Right atrium auricular region (tissue), 2 donors: Measurements from ENCODE around the gene GMCL2. TPM values are rescaled to one million over a fixed set of nuclear protein-coding genes. Genes with fewer than 3 reads are reported as not detected.
"Not testable (repeated sequence)": the region's sequence is repeated elsewhere in the genome, so short reads cannot be mapped to it uniquely, and the experiment has no call there.

Experiments
- DNase-seq: peaks from one replicate; pipeline ENCODE4 v3.0.0-alpha.2; 2019; ENCODE audit warnings: low spot score
- H3K27ac ChIP-seq, 2 donors: fragments of 200-600 bp; sonication (generic); 1 replicate in 1 of 2; 2 replicates in 1 of 2; pipeline ENCODE4 v1.5.1; 2016 to 2019
- H3K27me3 ChIP-seq, 2 donors: fragments of 200-600 bp; sonication (generic); one replicate each; pipeline versions ENCODE4 v1.5.1 to v1.6.0; 2017 to 2019
- H3K36me3 ChIP-seq: fragments of 200-600 bp; sonication (generic); one replicate; pipeline ENCODE4 v1.5.1; 2016
- H3K4me1 ChIP-seq, 2 donors: fragments of 200-600 bp; sonication (generic); one replicate each; pipeline versions ENCODE4 v1.5.1 to v1.6.0; 2017 to 2019
- H3K4me3 ChIP-seq, 2 donors: fragments of 200-600 bp; sonication (generic); 1 replicate in 1 of 2; 2 replicates in 1 of 2; pipeline ENCODE4 v1.5.1; 2017 to 2019; ENCODE audit warnings: mild to moderate bottlenecking in 1 of 2, moderate library complexity in 1 of 2
- H3K9me3 ChIP-seq, 2 donors: fragments of 200-600 bp; sonication (generic); one replicate each; pipeline ENCODE4 v1.5.1; 2019
- total RNA-seq, 2 donors: library from RNA; depleted of rRNA; stranded (reverse); fragments of >200 nt; gene quantifications; one replicate each; pipeline ENCODE4 v1.1.0, GENCODE V29; 2016
- TF ChIP-seq, protein P1 (sequence below), 2 donors: fragments of 200-600 bp; sonication (generic); IDR thresholded peaks; one replicate each; pipeline ENCODE4 v1.5.1; 2019; ENCODE audit warnings: antibody characterized with exemption in 2 of 2

The GMCL2 gene
- total RNA-seq, 2 donors from 2014 or later: not detected

- Histone ChIP-seq H3K4me3 (no peak overlapping the region), H3K4me1 (no peaks in the 10 kb centered on the region), H3K36me3 (no peaks in the 10 kb centered on the region), H3K9me3 (no peaks in the 10 kb centered on the region), H3K27me3 (no peaks in the 10 kb centered on the region), H3K27ac (no peak overlapping the region)
- TF ChIP-seq, protein P1, sequence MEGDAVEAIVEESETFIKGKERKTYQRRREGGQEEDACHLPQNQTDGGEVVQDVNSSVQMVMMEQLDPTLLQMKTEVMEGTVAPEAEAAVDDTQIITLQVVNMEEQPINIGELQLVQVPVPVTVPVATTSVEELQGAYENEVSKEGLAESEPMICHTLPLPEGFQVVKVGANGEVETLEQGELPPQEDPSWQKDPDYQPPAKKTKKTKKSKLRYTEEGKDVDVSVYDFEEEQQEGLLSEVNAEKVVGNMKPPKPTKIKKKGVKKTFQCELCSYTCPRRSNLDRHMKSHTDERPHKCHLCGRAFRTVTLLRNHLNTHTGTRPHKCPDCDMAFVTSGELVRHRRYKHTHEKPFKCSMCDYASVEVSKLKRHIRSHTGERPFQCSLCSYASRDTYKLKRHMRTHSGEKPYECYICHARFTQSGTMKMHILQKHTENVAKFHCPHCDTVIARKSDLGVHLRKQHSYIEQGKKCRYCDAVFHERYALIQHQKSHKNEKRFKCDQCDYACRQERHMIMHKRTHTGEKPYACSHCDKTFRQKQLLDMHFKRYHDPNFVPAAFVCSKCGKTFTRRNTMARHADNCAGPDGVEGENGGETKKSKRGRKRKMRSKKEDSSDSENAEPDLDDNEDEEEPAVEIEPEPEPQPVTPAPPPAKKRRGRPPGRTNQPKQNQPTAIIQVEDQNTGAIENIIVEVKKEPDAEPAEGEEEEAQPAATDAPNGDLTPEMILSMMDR (IDR thresholded peaks at IDR 0.05): no peak
- no peak for DNase-seq
Measured at GRCh38 chr5:178198706-178199105, 11.5 kb upstream of the GMCL2 start.

DNA sequence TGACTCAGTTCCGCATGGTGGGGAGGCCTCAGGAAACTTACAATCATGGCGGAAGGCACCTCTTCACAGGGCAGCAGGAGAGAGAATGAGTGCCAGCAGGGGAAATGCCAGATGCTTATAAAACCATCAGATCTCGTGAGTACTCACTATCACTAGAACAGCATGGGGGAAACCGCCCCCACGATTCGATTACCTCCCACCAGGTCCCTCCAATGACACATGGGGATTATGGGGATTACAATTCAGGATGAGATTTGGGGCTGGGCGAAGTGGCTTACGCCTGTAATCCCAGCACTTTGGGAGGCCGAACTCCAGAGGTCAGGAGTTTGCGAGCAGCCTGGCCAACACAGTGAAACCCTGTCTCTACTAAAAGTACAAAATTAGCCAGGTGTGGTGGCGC is 11.0 kb upstream of the GMCL2 start:
- not testable (repeated sequence) for H3K4me3 ChIP-seq, DNase-seq, H3K36me3 ChIP-seq, H3K27ac ChIP-seq, H3K9me3 ChIP-seq, H3K27me3 ChIP-seq, H3K4me1 ChIP-seq

DNA sequence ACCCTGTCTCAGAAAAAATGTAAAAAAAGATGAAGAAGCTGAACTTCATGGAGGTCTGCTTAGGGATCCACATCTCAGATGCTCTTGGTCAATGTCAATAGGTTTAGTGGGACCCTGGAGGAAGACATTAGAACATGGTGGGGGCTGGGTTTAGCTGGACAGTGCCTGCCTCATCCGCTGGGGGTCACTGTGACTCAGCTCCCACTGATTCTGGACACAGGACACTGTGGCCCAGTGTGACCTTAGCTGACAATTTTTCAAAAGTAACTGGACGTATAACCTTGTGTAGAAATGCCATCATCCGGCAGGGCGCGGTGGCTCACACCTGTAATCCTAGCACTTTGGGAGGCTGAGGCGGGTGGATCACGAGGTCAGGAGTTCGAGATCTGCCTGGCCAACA is 9.8 kb upstream of the GMCL2 start:
- Histone ChIP-seq H3K9me3 (no peaks in the 10 kb centered on the region), H3K27me3 (no peaks in the 10 kb centered on the region), H3K27ac (no peak overlapping the region), H3K36me3 (no peaks in the 10 kb centered on the region), H3K4me1 (no peaks in the 10 kb centered on the region), H3K4me3 (no peak overlapping the region)
- TF ChIP-seq, protein P1 (IDR thresholded peaks at IDR 0.05): no peak
- DNase-seq: no peak

- Histone ChIP-seq H3K9me3 (no peaks in the 10 kb centered on the region), H3K27ac (no peak overlapping the region), H3K4me1 (no peaks in the 10 kb centered on the region), H3K27me3 (no peaks in the 10 kb centered on the region), H3K4me3 (no peak overlapping the region), H3K36me3 (no peaks in the 10 kb centered on the region)
- TF ChIP-seq, protein P1 (IDR thresholded peaks at IDR 0.05): no peak
- no peak for DNase-seq
Measured at GRCh38 chr5:178196281-178196812, 9.2 kb upstream of the GMCL2 start.

GRCh38 chr5:178194026-178194425 is 6.9 kb upstream of the GMCL2 start:
- TF ChIP-seq, protein P1 (IDR thresholded peaks at IDR 0.05): no peak
- H3K4me3 ChIP-seq: no peak overlapping the region
- no peaks in the 10 kb centered on the region for H3K27me3 ChIP-seq
- H3K4me1 ChIP-seq: no peaks in the 10 kb centered on the region
- no peak for DNase-seq
- no peak overlapping the region for H3K27ac ChIP-seq
- H3K36me3 ChIP-seq: no peaks in the 10 kb centered on the region
- no peaks in the 10 kb centered on the region for H3K9me3 ChIP-seq

- DNase-seq: no peak
- Histone ChIP-seq H3K4me3 (no peak overlapping the region), H3K9me3 (no peaks in the 10 kb centered on the region), H3K27me3 (no peaks in the 10 kb centered on the region), H3K27ac (no peak overlapping the region), H3K36me3 (no peaks in the 10 kb centered on the region), H3K4me1 (no peaks in the 10 kb centered on the region)
- TF ChIP-seq, protein P1 (IDR thresholded peaks at IDR 0.05): no peak
Measured at GRCh38 chr5:178193251-178193809, 6.2 kb upstream of the GMCL2 start.
